Lower leg skin (tissue), 4 donors: Measurements from ENCODE around the gene CEP128. TPM values are rescaled to one million over a fixed set of nuclear protein-coding genes. Genes with fewer than 3 reads are reported as not detected.
"Not testable (repeated sequence)": the region's sequence is repeated elsewhere in the genome, so short reads cannot be mapped to it uniquely, and the experiment has no call there.

Experiments
- DNase-seq, 2 donors: peaks; one replicate each; pipeline ENCODE4 v3.0.0-alpha.2; 2019; ENCODE audit warnings: low spot score in 2 of 2
- H3K4me3 ChIP-seq: fragments of 200-600 bp; sonication (generic); 2 replicates; pipeline ENCODE4 v1.5.1; 2017; ENCODE audit warnings: mild to moderate bottlenecking, low read depth; ENCODE audit not compliant: poor library complexity, severe bottlenecking
- POLR2A ChIP-seq, 2 donors: fragments of 450-650 bp; IDR thresholded peaks; one replicate each; pipeline ENCODE4 v1.6.1; 2016 to 2017; ENCODE audit warnings: antibody characterized with exemption in 2 of 2, mild to moderate bottlenecking in 1 of 2, moderate library complexity in 1 of 2
- WGBS, 2 donors: methylation state at CpG; one replicate each; pipeline ENCODE4 v1.1.5; 2018; 5-methylcytosine and 5-hydroxymethylcytosine counted together
- intact Hi-C: fragments of 100-400 bp; cut with DNase I; formaldehyde crosslinking; loops from one replicate; pipeline ENCODE4 v1.15.0; 2023; ENCODE audit warnings: low total_unique reads
- total RNA-seq, 4 donors: library from RNA; depleted of rRNA; stranded (reverse); fragments of >200 nt; gene quantifications; one replicate each; pipeline ENCODE4 v1.1.0, GENCODE V29; 2016
- TF ChIP-seq, protein P1 (sequence below), 3 donors: fragments of 450-650 bp; IDR thresholded peaks; one replicate each; pipeline ENCODE4 v1.5.1; 2016; ENCODE audit warnings: antibody characterized with exemption in 3 of 3, mild to moderate bottlenecking in 3 of 3, moderate library complexity in 2 of 3

The CEP128 gene
- total RNA-seq, 4 donors from 2014 or later, result 5.9 to 10.5 (median 9.0) TPM

DNA sequence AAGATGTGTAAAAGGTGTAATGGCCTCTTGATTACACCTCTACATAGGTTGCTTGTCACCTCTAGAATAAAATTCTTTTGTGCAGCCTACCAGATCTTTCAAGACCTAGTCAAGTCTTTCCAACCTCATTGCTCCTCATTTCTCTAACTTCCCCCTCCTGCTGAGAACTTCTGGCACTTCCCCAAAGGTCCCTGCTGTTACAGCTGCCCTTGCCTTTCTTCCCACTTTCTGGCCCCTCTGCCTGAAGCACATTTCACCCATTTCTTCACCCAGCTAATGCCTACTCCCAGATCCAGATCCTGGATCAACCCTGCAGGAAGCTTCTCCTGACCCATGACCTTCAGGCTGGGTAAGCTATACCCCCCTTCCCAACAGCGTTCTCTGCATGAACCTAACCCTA lies 15.4 kb upstream of the CEP128 start:
- TF ChIP-seq POLR2A (IDR thresholded peaks at IDR 0.05), result no peak
- TF ChIP-seq, protein P1, sequence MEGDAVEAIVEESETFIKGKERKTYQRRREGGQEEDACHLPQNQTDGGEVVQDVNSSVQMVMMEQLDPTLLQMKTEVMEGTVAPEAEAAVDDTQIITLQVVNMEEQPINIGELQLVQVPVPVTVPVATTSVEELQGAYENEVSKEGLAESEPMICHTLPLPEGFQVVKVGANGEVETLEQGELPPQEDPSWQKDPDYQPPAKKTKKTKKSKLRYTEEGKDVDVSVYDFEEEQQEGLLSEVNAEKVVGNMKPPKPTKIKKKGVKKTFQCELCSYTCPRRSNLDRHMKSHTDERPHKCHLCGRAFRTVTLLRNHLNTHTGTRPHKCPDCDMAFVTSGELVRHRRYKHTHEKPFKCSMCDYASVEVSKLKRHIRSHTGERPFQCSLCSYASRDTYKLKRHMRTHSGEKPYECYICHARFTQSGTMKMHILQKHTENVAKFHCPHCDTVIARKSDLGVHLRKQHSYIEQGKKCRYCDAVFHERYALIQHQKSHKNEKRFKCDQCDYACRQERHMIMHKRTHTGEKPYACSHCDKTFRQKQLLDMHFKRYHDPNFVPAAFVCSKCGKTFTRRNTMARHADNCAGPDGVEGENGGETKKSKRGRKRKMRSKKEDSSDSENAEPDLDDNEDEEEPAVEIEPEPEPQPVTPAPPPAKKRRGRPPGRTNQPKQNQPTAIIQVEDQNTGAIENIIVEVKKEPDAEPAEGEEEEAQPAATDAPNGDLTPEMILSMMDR (IDR thresholded peaks at IDR 0.05), result no peak
- H3K4me3 ChIP-seq, result no peak overlapping the region
- no peak for DNase-seq
- 86 to 90% methylated on average over 1 of the region's 1 CpG for WGBS, 2 donors
- intact Hi-C loops, result no loop called here

DNA sequence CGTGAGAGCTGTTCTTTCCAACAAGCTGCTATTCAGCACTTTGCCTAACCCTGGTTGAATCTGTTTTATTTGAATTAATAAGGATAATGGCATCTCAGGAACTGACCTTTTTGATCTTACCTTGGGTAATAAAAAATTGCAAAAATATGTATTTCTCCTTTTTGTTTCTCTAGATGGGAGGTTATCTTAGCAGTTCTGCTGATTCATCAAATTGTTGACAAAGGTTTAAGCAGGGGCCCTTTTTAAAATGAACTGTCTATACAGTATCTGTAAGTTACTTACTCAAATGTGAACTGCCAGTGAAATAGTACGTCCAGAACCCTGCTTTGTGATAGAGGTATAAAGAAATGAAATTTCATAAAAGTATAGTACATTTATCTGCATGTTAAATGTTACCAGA lies 14.6 kb upstream of the CEP128 start:
- H3K4me3 ChIP-seq, result no peak overlapping the region
- 80 to 82% methylated on average over 2 of the region's 2 CpGs for WGBS, 2 donors
- TF ChIP-seq, protein P1 (IDR thresholded peaks at IDR 0.05), result no peak
- TF ChIP-seq POLR2A (IDR thresholded peaks at IDR 0.05), result no peak
- no peak for DNase-seq
- intact Hi-C loops, result no loop called here

DNA sequence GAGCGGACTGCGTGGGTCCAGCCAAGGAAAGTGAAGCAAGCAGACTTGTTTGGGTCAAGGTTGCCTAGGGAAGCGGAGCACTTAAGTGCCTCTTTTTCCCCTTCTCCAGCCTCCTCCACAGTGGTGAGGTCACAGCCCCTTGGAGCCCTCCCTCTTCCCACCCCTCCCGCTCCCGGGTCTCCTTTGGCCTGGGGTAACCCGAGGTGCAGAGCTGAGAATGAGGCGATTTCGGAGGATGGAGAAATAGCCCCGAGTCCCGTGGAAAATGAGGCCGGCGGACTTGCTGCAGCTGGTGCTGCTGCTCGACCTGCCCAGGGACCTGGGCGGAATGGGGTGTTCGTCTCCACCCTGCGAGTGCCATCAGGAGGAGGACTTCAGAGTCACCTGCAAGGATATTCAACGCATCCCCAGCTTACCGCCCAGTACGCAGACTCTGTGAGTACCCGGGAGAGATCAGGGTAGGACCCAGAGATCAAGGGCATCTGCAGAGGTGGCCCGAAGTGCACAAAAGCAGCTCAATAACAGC lies 13.9 kb upstream of the CEP128 start, which contains the start of gene TSHR:
Gene TSHR, plus strand, starts transcription at position 206 of the 526 bp plus-strand sequence. Its CDS starts 60 bp downstream, at position 266.
- intact Hi-C loops, result no loop called here
- no peak for DNase-seq
- TF ChIP-seq POLR2A (IDR thresholded peaks at IDR 0.05), result no peak
- TF ChIP-seq, protein P1 (IDR thresholded peaks at IDR 0.05), result no peak
- H3K4me3 ChIP-seq, result peak within 1 kb of the TSS; percentile 28
- 30 to 31% methylated on average over 18 to 21 of the region's 21 CpGs for WGBS, 2 donors

DNA sequence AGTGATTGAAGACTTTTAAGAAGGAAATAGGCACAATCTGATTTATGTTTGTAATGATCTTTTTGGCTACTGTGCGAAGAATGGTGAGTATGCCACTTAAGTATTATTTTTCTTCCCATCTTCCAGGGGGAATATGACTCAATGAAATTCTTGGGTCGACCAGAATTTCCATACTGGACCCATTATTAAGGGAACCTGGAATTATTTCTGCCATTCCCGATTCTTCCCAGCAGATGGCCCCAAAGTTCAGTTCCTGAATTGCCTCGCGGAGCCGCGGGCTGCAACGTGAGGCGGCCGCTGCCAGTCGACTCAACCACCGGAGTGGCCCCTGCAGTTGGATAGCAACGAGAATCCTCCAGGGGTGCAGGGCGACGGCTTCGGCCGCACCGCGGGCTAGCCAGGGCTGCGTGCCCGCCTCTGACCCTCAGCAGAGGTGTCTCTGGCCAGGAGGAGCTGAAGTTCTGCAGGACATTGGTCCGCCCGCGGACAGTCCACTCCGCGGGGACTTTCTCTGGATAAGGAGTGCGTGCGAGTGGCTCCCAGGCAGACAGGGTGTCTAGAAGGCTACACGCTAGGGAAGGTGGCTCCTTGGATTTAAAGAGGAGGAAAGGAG lies 13.3 kb upstream of the CEP128 start:
- TF ChIP-seq POLR2A (IDR thresholded peaks at IDR 0.05), result no peak
- TF ChIP-seq, protein P1 (IDR thresholded peaks at IDR 0.05), result peak in 1 of 3 donors; percentile 43
- 0% methylated on average over 29 of the region's 29 CpGs for WGBS, 2 donors
- peak; percentile 78 to 94 for DNase-seq
- H3K4me3 ChIP-seq, result peak overlapping the region; percentile 28
- intact Hi-C loops, result no loop called here

DNA sequence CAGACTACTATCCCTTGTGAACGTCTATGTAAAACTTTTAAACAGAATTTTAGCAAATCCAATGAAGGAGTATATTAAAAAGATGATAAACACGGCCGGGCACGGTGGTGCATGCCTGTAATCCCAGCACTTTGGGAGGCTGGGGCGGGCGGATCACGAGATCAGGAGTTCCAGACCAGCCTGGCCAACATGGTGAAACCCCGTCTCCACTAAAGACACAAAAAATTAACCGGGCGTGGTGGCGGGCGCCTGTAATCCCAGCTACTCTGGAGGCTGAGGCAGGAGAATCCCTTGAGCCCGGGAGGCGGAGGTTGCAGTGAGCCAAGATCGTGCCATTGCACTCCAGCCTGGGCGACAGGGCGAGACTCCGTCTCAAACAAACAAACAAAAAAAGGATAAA lies 11.7 kb upstream of the CEP128 start:
- 87% methylated on average over 18 of the region's 18 CpGs for WGBS, 2 donors
- intact Hi-C loops, H3K4me3 ChIP-seq, DNase-seq: not testable (repeated sequence)

DNA sequence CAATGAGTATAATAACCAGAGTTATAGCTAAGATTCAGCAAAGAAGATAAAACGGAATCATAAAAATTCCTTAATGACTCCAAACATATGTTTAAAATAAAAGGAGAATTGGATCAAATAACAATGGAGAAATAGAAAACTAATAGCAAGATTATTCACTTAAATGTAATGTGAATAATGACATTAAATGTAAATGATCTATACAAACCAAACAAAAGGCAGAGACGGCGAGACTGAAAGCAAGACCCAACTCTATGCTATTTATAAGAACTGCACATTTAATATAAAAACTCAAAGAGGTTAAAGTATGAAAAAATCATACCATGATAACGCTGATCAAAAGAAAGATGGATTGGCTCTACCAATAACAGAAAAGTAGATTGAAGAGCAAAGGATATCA lies 10.0 kb upstream of the CEP128 start:
- WGBS, 2 donors, result 87 to 89% methylated on average over 4 of the region's 4 CpGs
- TF ChIP-seq, protein P1 (IDR thresholded peaks at IDR 0.05), result no peak
- TF ChIP-seq POLR2A (IDR thresholded peaks at IDR 0.05), result no peak
- no peak overlapping the region for H3K4me3 ChIP-seq
- no peak for DNase-seq
- intact Hi-C loops, result no loop called here
